Urinary bladder (tissue), 4 donors: ENCODE measurements around the gene ARL5A. TPM values are rescaled to one million over a fixed set of nuclear protein-coding genes. Genes with fewer than 3 reads are reported as not detected.

Experiments used
- DNase-seq: peaks from one replicate; pipeline ENCODE4 v3.0.0-alpha.2; 2015; ENCODE audit errors: extremely low spot score
- H3K27ac ChIP-seq: one replicate; pipeline ENCODE4 v1.5.1; 2013; ENCODE audit warnings: low read depth, mild to moderate bottlenecking, moderate library complexity
- H3K36me3 ChIP-seq: one replicate; pipeline ENCODE4 v1.6.1; 2013; ENCODE audit warnings: mild to moderate bottlenecking, moderate library complexity; ENCODE audit not compliant: insufficient read depth
- H3K4me1 ChIP-seq: one replicate; pipeline ENCODE4 v1.6.1; 2013; ENCODE audit warnings: mild to moderate bottlenecking, moderate library complexity; ENCODE audit not compliant: insufficient read depth
- H3K4me3 ChIP-seq: one replicate; pipeline ENCODE4 v1.5.1; 2013; ENCODE audit warnings: low read depth, low read length
- WGBS: extraction: QIAGEN DNeasy Blood & Tissue Kit; methylation state at CpG from one replicate; pipeline ENCODE4 v1.1.7; 2013; 5-methylcytosine and 5-hydroxymethylcytosine counted together
- polyA plus RNA-seq: library from polyadenylated mRNA; stranded (reverse); fragments of 200-250 nt; gene quantifications from one replicate; pipeline ENCODE4 v1.2.3, GENCODE V29; 2013
- total RNA-seq: library from RNA; depleted of rRNA; stranded (reverse); fragments of >200 nt; gene quantifications from one replicate; pipeline ENCODE4 v1.2.3, GENCODE V29; 2014
- donor health status: healthy with polysubstance abuse.
- donor health status: healthy.

ARL5A gene
- total and polyA plus RNA-seq, 2 donors: 19.2 to 117 TPM

DNA sequence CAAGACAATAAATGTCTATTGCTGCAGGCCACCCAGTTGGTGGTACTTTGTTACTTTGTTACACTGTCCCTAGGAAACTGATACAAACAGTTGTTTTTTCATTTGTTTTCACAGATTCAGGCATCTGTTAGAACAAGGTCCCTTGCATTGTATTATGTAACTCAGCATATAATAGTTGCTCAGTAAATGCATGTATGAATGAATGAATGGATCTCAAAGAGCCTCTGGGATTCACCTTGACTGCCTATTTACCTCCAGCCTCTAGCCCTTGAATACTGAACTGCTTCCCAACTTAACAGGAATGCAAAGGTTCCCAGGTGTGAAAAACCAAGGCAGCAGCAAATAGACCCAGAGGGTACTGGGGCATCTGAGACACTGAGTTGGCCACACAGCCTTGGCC is 66.5 kb downstream of the ARL5A start:
- Histone ChIP-seq H3K36me3 (no peaks in the 10 kb centered on the region), H3K4me1 (no peaks in the 10 kb centered on the region), H3K4me3 (no peak overlapping the region), H3K27ac (no peak overlapping the region)
- DNase-seq: no peak

DNA sequence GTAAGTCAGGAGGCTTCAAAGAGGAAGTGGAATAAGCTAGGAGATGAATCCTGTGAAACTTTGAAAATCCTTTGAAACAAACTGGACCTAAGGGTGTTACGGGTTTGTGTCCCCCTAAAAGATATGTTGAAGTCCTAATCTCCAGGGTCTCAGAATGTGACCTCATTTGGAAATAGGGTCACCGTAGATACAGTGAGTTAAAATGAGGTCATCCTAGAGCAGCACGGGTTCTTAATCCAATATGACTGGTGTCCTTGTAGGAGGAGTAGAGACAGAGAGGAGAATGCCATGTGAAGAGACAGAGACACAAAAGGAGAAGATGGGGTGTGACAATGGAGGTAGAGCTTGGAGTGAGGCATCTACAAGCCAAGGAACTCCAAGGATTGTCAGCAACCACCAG is 67.0 kb downstream of the ARL5A start:
- H3K4me1 ChIP-seq: no peaks in the 10 kb centered on the region
- 87% methylated on average over 3 of the region's 3 CpGs for WGBS

DNA sequence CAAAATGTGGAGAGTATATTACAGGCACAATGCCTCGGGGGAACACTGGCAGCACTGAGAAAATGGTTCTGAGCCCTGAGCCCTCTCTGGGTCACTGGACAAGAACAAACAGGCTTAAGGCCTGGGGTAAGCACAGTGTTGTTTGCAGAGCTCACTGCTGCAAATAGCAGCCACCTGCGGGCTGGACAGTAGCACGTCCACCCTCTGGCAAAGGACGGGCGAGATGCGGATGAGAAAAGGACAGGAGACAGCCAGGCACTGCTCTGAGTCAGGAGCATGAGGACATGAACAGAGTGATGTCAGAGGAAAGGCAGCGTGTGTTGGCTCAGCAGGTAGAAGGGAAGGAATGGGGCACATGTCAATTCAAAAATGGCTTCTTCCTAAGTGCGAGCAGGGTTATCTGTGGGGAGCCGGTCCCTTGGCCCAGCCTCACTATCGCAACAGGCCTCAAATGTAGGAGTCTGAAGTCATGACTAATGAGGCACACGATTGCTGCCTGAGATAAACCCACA is 68.0 kb downstream of the ARL5A start:
- H3K36me3 ChIP-seq: no peaks in the 10 kb centered on the region
- H3K4me1 ChIP-seq: no peaks in the 10 kb centered on the region
- no peak overlapping the region for H3K4me3 ChIP-seq
- H3K27ac ChIP-seq: no peak overlapping the region
- no peak for DNase-seq
- WGBS: 83% methylated on average over 11 of the region's 11 CpGs

More for the DNA sequence above, 67.0 kb downstream of the ARL5A start:
- H3K27ac ChIP-seq: no peak overlapping the region
- DNase-seq: no peak
- no peaks in the 10 kb centered on the region for H3K36me3 ChIP-seq
- H3K4me3 ChIP-seq: no peak overlapping the region

DNA sequence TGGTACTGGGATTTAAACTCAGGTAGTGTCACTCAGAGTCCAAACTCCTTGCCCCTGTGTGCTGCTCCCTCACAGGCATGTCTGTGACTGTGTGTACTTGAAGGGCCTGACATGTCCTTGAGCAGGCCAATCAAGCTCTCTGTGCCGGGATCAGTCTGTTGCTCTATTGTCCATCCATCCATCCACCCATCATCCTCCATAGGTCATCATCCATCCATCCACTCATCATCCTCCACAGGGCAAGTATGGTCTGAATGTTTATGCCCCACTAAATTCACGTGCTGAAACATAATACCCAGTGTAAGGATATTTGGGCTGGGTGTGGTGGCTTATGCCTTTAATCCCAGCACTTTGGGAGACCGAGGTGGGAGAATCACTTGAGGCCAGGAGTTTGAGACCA is 69.5 kb downstream of the ARL5A start:
- no peaks in the 10 kb centered on the region for H3K36me3 ChIP-seq
- DNase-seq: no peak
- no peak overlapping the region for H3K4me3 ChIP-seq
- no peaks in the 10 kb centered on the region for H3K4me1 ChIP-seq
- WGBS: 88% methylated on average over 3 of the region's 3 CpGs
- H3K27ac ChIP-seq: no peak overlapping the region

GRCh38 chr2:151757861-151758260 is 70.4 kb downstream of the ARL5A start:
- DNase-seq: no peak
- no peaks in the 10 kb centered on the region for H3K36me3 ChIP-seq
- H3K27ac ChIP-seq: no peak overlapping the region
- WGBS: 13% methylated on average over 1 of the region's 1 CpG
- H3K4me3 ChIP-seq: no peak overlapping the region
- H3K4me1 ChIP-seq: no peaks in the 10 kb centered on the region

DNA sequence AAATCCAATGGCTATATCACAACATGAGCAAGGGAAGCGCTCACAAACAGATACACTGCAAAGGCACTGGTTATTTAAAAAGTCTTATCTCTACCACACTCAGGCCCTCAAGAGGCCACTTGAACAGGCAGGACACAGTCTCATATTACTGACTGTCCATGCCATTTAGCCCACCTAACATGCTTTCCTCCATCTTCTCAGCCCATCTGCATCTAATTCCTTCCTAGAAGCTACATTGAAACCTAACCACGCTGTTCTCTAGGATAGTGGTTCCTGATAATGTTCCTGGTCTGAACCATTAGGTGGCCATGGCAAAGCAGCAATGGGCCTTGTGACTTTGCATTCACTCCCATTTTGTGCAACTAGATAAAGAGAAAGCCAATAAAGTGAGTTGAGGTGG is 71.4 kb downstream of the ARL5A start:
- 95% methylated on average over 2 of the region's 2 CpGs for WGBS
- no peaks in the 10 kb centered on the region for H3K36me3 ChIP-seq
- H3K27ac ChIP-seq: no peak overlapping the region
- H3K4me3 ChIP-seq: no peak overlapping the region
- H3K4me1 ChIP-seq: no peaks in the 10 kb centered on the region
- no peak for DNase-seq

DNA sequence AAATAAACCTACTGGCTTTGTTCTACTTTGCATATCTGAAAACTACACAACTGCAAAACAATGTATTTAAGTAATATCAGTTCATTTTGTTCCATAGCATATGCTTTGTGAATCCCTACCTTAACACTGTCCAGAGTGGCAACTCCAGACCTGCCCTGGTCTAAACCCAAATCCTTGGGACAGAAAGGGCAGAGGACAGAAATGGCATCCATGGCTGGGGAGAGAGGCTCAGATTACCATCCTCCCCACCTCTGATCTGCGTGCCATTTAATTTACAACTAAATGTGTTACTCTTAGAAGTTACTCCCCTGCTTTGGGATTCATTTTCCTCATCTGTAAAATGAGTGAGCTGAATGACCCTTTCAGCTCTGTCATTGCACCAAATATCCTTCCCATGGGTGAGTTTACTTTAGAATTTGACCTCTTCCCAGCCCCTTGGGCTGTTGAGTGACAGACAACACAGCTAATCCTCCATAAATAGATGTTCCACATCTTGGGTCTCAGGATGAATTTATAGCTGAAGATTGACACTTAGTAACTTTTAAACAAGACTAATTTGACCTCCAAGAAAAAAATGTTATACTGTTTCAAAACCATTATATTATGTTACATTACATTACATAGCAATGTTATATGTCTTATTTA is 73.8 kb downstream of the ARL5A start:
- WGBS: 82% methylated on average over 1 of the region's 1 CpG
- DNase-seq: no peak
- H3K27ac ChIP-seq: no peak overlapping the region
- H3K4me3 ChIP-seq: no peak overlapping the region
- no peaks in the 10 kb centered on the region for H3K36me3 ChIP-seq
- H3K4me1 ChIP-seq: no peaks in the 10 kb centered on the region

DNA sequence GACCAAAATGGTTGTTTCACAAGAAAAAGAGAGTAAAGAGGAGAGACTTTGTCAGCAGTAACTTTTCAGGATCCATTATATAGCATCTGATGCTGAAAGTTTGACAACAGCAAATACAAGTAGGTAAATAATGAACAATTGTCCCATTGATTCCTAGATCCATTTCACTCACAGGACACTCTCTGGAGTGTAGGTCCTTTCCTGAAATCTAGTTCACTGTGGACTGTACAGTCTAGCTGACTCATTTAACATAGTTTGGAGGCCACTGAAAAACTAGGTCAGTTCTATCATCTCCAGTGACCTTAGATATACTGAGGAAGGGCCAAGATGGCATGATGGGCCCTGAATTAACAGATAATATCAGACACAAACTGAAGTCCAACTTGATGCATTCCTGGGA is 74.7 kb downstream of the ARL5A start:
- Histone ChIP-seq H3K27ac (no peak overlapping the region), H3K36me3 (no peaks in the 10 kb centered on the region)
- no peak for DNase-seq

More for the DNA sequence above, 74.7 kb downstream of the ARL5A start:
- no peak overlapping the region for H3K4me3 ChIP-seq
- no peaks in the 10 kb centered on the region for H3K4me1 ChIP-seq

Other genes with a start within 250 kb of the ARL5A start
- gene NEB, start 93.9 kb downstream of the ARL5A start, total RNA-seq: 79.5 TPM
- 0.29 TPM for gene NEB, start 93.9 kb downstream of the ARL5A start, polyA plus RNA-seq